Activated CD4-positive, alpha-beta T cell treated with anti-CD3 and anti-CD28 coated beads for 36 hours (primary cell): ENCODE data around the gene SEL1L3. TPM values are rescaled to one million over a fixed set of nuclear protein-coding genes. Genes with fewer than 3 reads are reported as not detected.

ENCODE experiments used
- ATAC-seq: fragments of 200-7000 bp; cut with Tn5 transposase; one replicate; pipeline ENCODE4 v1.10.0; 2021; ENCODE audit warnings: mild to moderate bottlenecking, moderate library complexity
- CTCF ChIA-PET: fragments of 350-600 bp; sonication (Branson Sonifier 250); formaldehyde crosslinking; loops from one replicate; lab custom pipeline; 2021; ENCODE audit warnings: antibody characterized with exemption; lab: Charles Lee
- POLR2A ChIA-PET: fragments of 350-600 bp; sonication (Branson Sonifier 250); formaldehyde crosslinking; loops from one replicate; lab custom pipeline; 2021; ENCODE audit warnings: antibody characterized with exemption, inconsistent platforms; lab: Charles Lee
- DNase-seq: peaks from one replicate; pipeline ENCODE4 v3.0.0-alpha.2; 2020
- H3K27ac Mint-ChIP-seq: one replicate; pipeline ENCODE4 v1.8.0; 2021; ENCODE audit warnings: mixed read lengths
- H3K27me3 Mint-ChIP-seq: one replicate; pipeline ENCODE4 v1.8.0; 2021; ENCODE audit warnings: mixed read lengths
- H3K36me3 Mint-ChIP-seq: one replicate; pipeline ENCODE4 v1.8.0; 2021; ENCODE audit warnings: low read depth, mixed read lengths
- H3K4me1 Mint-ChIP-seq: one replicate; pipeline ENCODE4 v1.8.0; 2021; ENCODE audit warnings: mixed read lengths
- H3K4me3 Mint-ChIP-seq: one replicate; pipeline ENCODE4 v1.8.0; 2021; ENCODE audit warnings: mild to moderate bottlenecking, moderate library complexity, mixed read lengths
- H3K9me3 Mint-ChIP-seq: one replicate; pipeline ENCODE4 v1.8.0; 2021; ENCODE audit warnings: low read depth, mixed read lengths
- intact Hi-C, 2 experiments: fragments of 100-400 bp; cut with DNase I in 1 of 2; cut with micrococcal nuclease in 1 of 2; formaldehyde crosslinking; loops; one replicate each; pipeline versions ENCODE4 v1.14.2 to v1.15.1; 2022 to 2024; cut with DNase I, micrococcal nuclease
- total RNA-seq, 2 experiments: library from RNA; stranded (reverse); gene quantifications; one replicate each; pipeline ENCODE4 v1.2.3, GENCODE V29; 2021

Gene SEL1L3
- total RNA-seq, 2 experiments from 2014 or later = 31.9 to 34.8 TPM

DNA sequence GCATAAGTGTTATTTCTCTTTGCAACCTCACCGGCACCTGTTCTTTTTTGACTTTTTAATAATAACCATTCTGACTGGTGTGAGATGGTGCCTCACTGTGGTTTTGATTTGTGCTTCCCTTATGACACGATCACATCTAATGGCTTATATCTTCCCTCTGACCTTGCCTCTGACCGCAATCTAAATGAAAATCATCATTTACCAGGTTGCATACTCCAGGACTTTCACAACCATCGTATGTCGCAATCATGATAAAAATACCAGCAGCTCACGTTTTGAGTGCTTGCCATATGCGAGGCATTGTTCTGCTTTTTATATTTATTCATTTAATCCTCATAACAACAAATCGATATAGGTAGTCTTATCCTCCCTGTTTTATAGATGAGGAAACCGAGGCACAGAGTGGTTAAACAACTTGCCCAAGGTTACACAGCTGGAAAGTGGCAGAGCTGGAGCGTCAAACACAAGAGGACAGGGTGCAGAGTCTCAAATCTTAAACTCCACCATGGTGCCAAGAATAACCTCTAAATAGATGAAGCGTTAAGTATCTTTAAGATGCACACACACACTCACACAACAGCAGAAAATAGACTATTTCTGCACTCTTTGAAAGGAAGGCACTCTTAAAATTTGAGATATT lies 102.2 kb downstream of the SEL1L3 start:
- DNase-seq (no peak), ATAC-seq (no peak)
- Mint-ChIP-seq H3K27ac (no peak overlapping the region), H3K27me3 (no peaks in the 10 kb centered on the region), H3K4me3 (no peak overlapping the region), H3K36me3 (peaks cover 54% of the 10 kb centered on the region), H3K4me1 (no peaks in the 10 kb centered on the region), H3K9me3 (peaks cover 2% of the 10 kb centered on the region)
- CTCF ChIA-PET = interaction anchor here (1.0 kb wide), 1 partner anchor 10 kb away, joined by 3 read pairs; no protein-coding TSS in a partner anchor
- intact Hi-C loops = no loop called here
- POLR2A ChIA-PET = no interaction called here

DNA sequence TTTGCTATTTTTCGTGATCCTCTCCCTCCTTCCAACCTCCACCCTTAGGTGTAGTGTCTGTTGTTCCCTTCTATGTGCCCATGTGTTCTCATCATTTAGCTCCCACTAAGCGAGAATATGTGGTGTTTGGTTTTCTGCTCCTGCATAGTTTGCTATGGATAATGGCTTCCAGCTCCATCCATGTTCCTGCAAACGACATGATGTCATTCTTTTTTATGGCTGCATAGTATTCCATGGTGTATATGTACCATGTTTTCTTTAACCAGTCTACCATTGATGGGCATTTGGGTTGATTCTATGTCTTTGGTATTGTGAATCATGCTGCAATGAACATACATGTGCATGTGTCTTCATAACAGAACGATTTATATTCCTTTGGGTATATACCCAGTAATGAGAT lies 102.7 kb downstream of the SEL1L3 start:
- H3K4me1 Mint-ChIP-seq = no peaks in the 10 kb centered on the region
- intact Hi-C loops = no loop called here
- DNase-seq (no peak), ATAC-seq (no peak)
- POLR2A ChIA-PET = no interaction called here
- CTCF ChIA-PET = no interaction called here
- H3K9me3 Mint-ChIP-seq = peaks cover 2% of the 10 kb centered on the region
- H3K27me3 Mint-ChIP-seq = no peaks in the 10 kb centered on the region
- no peak overlapping the region for H3K27ac Mint-ChIP-seq
- H3K36me3 Mint-ChIP-seq = peaks cover 51% of the 10 kb centered on the region
- H3K4me3 Mint-ChIP-seq = no peak overlapping the region

DNA sequence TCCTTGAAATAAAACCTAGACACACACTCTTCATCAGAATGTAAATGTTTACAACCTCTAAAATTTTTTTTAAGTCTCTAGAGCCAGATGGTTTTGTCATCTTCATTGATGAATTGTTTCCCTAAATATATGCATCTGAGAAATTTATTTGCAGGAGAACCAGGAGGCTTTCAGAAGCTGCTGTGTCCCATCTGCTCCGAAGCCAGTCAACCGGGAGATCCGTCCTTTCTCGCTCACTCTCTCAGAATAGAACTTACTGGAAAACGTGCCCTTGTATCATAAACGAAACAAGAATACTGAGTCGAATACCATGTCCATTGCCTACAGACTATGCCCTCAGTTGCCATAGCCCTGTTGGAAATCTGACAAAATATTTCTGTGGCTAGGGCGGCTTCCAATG lies 103.7 kb downstream of the SEL1L3 start:
- CTCF ChIA-PET = interaction anchor here (0.7 kb wide), 1 partner anchor 100 kb away, joined by 3 read pairs; no protein-coding TSS in a partner anchor
- peaks cover 46% of the 10 kb centered on the region for H3K36me3 Mint-ChIP-seq

DNA sequence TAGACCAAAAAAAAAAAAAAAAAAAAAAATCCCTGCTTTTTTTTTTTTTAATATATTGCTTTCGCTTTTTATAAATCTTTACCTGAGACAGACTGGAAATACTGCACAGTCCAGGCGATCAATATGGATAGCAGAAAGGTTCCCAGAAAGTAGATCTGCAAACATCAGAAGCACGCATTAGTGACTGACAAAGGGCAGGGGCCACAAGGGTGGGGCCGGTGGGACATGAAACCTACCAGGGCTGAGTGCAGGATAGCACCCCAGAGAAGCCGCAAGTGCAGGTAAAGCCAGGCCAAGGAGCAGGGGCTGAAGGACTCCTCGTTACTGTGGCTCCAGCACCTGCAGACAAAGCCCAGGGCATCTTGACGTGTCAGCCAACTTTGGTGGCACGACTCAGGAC lies 105.3 kb downstream of the SEL1L3 start:
- Mint-ChIP-seq H3K27ac (no peak overlapping the region), H3K4me1 (no peaks in the 10 kb centered on the region), H3K9me3 (peaks cover 2% of the 10 kb centered on the region), H3K27me3 (no peaks in the 10 kb centered on the region), H3K4me3 (no peak overlapping the region), H3K36me3 (peaks cover 35% of the 10 kb centered on the region)
- ATAC-seq = no peak
- ChIA-PET POLR2A (no interaction called here), CTCF (no interaction called here)
- intact Hi-C loops = no loop called here
- DNase-seq = no peak

More for the DNA sequence above, 103.7 kb downstream of the SEL1L3 start:
- Mint-ChIP-seq H3K27ac (no peak overlapping the region), H3K4me1 (no peaks in the 10 kb centered on the region), H3K9me3 (peaks cover 2% of the 10 kb centered on the region), H3K27me3 (no peaks in the 10 kb centered on the region), H3K4me3 (no peak overlapping the region)
- POLR2A ChIA-PET = no interaction called here
- DNase-seq = no peak
- intact Hi-C loops = no loop called here
- ATAC-seq = no peak

DNA sequence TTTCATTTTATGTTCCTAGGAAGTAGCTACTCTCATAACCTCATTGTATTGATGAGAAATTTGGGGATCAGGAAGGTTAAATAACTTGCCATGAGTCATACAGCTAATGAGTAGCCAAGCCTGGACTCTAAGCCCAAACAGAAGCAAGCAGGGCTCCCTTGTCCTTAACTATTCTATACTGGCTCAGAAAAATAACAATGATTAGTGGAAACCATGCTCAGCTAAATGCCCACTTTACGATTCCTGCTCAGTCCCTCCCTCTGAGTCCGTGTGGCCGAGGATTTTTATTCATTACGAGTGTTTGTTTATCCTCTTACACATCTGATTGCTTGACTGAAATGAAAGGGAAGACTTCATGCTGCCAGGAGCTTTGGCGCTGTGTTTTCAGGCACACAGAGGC lies 106.3 kb downstream of the SEL1L3 start:
- H3K27me3 Mint-ChIP-seq = no peaks in the 10 kb centered on the region
- H3K36me3 Mint-ChIP-seq = peaks cover 31% of the 10 kb centered on the region
- no peak for ATAC-seq
- intact Hi-C loops = no loop called here
- ChIA-PET POLR2A (interaction anchor here (0.5 kb wide), 1 partner anchor 900 kb away, joined by 4 read pairs; no protein-coding TSS in a partner anchor), CTCF (no interaction called here)
- no peaks in the 10 kb centered on the region for H3K4me1 Mint-ChIP-seq
- no peak for DNase-seq
- H3K4me3 Mint-ChIP-seq = no peak overlapping the region
- peaks cover 2% of the 10 kb centered on the region for H3K9me3 Mint-ChIP-seq
- H3K27ac Mint-ChIP-seq = no peak overlapping the region

DNA sequence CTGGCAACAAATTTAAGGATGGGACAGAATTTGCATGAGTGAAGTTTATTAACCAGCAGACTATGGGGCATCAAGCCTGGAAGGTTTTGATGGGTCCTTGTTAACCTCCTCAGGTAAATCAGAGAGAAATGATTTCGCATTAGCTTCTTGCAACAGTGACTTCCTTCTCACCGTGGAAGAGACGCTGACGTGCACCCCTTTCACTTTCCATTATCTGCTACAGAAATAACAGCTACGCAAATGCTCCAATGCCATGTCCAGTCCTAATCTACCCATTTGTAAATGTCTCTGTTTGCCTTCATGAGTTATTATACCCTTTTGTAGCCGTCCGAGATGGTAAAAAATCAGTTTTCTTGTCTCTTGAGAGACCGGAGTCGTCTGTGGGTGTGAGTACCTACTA lies 106.9 kb downstream of the SEL1L3 start:
- Mint-ChIP-seq H3K4me1 (no peaks in the 10 kb centered on the region), H3K27ac (no peak overlapping the region), H3K36me3 (peaks cover 27% of the 10 kb centered on the region), H3K9me3 (peaks cover 2% of the 10 kb centered on the region), H3K4me3 (no peak overlapping the region), H3K27me3 (no peaks in the 10 kb centered on the region)
- intact Hi-C loops = no loop called here
- no peak for DNase-seq
- CTCF ChIA-PET = no interaction called here
- POLR2A ChIA-PET = no interaction called here
- ATAC-seq = no peak

DNA sequence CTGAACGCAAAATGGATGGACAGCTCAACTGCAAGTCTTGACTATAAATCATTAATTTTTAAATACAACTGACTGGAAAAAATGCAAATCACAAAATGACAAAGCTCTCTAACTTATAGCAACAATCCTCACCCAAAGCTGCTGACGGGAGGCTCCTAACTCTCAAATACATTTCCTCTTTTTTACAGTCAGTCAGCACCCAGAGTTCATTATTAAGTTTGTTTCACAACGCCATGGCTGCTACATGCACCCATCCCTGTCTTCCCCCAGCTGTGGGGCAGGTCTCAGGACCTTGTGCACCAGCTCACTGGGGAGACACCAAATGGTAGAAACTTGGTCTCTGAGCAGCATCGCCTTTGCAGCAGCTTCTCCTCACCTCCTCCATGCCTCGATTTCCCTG lies 109.5 kb downstream of the SEL1L3 start:
- H3K27ac Mint-ChIP-seq = no peak overlapping the region
- ChIA-PET POLR2A (no interaction called here), CTCF (interaction anchor here (1.3 kb wide), 1 partner anchor 736 kb away, joined by 3 read pairs; no protein-coding TSS in a partner anchor)
- no peaks in the 10 kb centered on the region for H3K9me3 Mint-ChIP-seq
- no peaks in the 10 kb centered on the region for H3K4me1 Mint-ChIP-seq
- no peaks in the 10 kb centered on the region for H3K27me3 Mint-ChIP-seq
- H3K4me3 Mint-ChIP-seq = no peak overlapping the region
- H3K36me3 Mint-ChIP-seq = peaks cover 9% of the 10 kb centered on the region
- intact Hi-C loops = no loop called here
- no peak for ATAC-seq
- no peak for DNase-seq

DNA sequence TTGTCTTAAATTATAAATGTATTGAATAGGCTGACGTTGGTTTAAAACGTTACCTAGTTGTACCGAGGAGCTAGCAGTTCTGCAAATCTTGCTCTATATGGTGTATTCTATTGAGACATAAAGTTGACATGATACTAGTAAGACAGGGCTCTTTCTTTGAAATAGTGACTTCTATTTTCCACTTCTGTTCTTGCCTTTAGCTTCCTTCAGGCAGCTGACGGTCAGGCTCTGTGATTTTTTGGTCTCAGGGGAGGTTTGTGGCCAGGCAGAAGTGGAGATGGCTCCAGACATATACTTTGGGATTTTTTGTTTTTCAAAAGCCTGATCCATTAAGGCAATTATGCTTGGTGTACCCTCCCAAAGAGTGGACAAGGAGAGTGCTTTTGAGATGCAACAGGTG lies 111.9 kb downstream of the SEL1L3 start:
- Mint-ChIP-seq H3K27ac (no peak overlapping the region), H3K36me3 (peaks cover 5% of the 10 kb centered on the region), H3K4me1 (no peaks in the 10 kb centered on the region), H3K9me3 (no peaks in the 10 kb centered on the region), H3K27me3 (no peaks in the 10 kb centered on the region), H3K4me3 (no peak overlapping the region)
- POLR2A ChIA-PET = no interaction called here
- DNase-seq (no peak), ATAC-seq (no peak)
- CTCF ChIA-PET = interaction anchor here (0.7 to 1.0 kb wide), 3 partner anchors 10 to 53 kb away, joined by 3 read pairs; no protein-coding TSS in a partner anchor
- intact Hi-C loops = no loop called here

DNA sequence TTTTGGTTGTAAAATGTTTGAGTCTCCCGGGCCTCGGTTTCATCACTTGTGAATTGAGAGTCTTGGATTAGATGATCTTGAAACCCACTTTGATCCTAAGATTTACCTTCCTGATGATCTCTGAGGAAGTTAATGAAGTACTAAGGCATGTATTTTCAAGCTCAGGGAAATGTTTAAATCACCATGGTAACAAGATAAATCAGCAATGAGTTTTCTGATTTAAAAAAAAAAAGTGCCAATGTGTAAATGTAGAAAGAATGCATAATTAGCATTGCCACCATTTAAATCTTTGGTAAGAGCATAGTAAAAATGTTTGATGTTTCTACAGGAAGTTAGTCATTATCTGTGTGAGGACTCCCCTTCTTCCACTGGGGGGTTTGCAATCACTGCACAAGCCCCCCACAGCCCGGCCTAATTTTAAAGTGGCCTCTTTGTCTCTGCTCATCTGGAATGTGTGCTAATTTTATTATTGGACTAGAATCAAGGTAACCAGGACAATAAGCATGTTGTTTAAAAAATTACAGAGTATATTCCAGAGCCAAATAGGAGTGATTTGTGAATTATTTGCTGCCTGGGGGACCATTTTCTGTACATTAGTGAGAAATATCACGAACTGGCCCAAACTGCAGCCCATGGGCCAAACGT lies 113.5 kb downstream of the SEL1L3 start:
- intact Hi-C loops = no loop called here
- no peak overlapping the region for H3K4me3 Mint-ChIP-seq
- DNase-seq = no peak
- CTCF ChIA-PET = no interaction called here
- no peak for ATAC-seq
- H3K27me3 Mint-ChIP-seq = no peaks in the 10 kb centered on the region
- H3K36me3 Mint-ChIP-seq = peaks cover 2% of the 10 kb centered on the region
- no peak overlapping the region for H3K27ac Mint-ChIP-seq
- POLR2A ChIA-PET = no interaction called here
- H3K9me3 Mint-ChIP-seq = no peaks in the 10 kb centered on the region
- no peaks in the 10 kb centered on the region for H3K4me1 Mint-ChIP-seq

DNA sequence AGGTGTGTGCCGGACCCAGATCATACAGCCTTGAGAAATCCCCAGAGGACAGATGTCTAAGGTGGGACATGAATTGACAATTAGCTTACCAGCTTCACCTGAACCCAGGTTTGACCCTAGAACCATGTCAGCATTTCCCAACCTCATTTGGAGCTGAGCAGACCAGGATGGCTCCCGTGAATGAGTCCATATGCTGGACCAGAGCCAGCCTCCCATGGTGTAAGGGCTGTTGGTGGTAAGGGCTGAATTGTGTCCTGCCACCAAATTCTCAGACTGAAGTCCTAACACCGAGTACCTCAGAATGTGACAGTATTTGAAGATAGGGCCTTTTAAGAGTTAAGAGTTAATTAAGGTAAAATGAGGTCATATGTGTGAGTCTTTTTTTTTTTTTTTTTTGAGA lies 118.8 kb downstream of the SEL1L3 start:
- Mint-ChIP-seq H3K4me3 (no peak overlapping the region), H3K36me3 (no peaks in the 10 kb centered on the region), H3K4me1 (no peaks in the 10 kb centered on the region), H3K27me3 (no peaks in the 10 kb centered on the region), H3K27ac (no peak overlapping the region), H3K9me3 (no peaks in the 10 kb centered on the region)
- CTCF ChIA-PET = no interaction called here
- intact Hi-C loops = no loop called here
- POLR2A ChIA-PET = no interaction called here
- ATAC-seq (no peak), DNase-seq (no peak)

DNA sequence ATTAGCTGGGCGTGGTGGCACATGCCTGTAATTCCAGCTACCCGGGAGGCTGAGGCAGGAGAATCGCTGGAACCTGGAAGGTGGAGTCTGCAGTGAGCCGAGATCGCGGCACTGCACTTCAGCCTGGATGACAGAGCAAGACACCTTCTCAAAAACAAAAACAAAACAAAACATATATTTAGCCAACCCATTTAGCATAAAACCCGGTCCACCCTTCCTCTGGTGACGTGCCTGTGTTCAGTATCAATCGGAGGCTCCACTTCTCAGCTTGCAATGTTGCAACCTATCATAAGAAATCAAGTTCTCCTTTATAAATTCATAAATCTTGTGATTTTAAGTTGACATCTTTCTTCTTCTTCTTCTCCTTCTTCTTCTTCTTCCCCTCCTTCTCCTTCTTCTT lies 133.2 kb downstream of the SEL1L3 start:
- no peaks in the 10 kb centered on the region for H3K36me3 Mint-ChIP-seq
- POLR2A ChIA-PET = no interaction called here
- H3K27me3 Mint-ChIP-seq = no peaks in the 10 kb centered on the region
- H3K27ac Mint-ChIP-seq = no peak overlapping the region
- H3K9me3 Mint-ChIP-seq = no peaks in the 10 kb centered on the region
- H3K4me3 Mint-ChIP-seq = no peak overlapping the region
- no peaks in the 10 kb centered on the region for H3K4me1 Mint-ChIP-seq
- DNase-seq (no peak), ATAC-seq (no peak)
- CTCF ChIA-PET = no interaction called here
- intact Hi-C loops = no loop called here

DNA sequence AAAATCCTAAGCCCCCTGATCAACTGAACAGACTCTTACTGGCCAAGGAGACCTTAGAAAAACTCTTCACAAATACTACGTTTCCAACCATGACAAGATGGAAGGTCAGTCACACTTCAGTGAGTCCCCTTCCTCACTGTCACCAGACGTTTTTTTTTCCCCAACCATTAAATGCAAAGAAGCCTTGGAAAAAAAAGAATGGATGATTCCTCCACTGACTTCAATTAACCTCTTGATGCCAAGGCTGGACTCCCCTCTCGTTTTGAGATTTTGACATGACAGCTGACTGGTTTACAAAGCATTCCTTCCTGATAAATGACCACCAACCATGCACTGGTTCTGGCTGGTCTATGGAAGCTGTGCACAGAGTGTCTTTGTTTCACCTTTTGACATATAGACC lies 133.9 kb downstream of the SEL1L3 start:
- no peaks in the 10 kb centered on the region for H3K9me3 Mint-ChIP-seq
- ATAC-seq (no peak), DNase-seq (no peak)
- intact Hi-C loops = no loop called here
- no peaks in the 10 kb centered on the region for H3K27me3 Mint-ChIP-seq
- ChIA-PET CTCF (no interaction called here), POLR2A (no interaction called here)
- H3K27ac Mint-ChIP-seq = no peak overlapping the region
- no peaks in the 10 kb centered on the region for H3K4me1 Mint-ChIP-seq
- no peaks in the 10 kb centered on the region for H3K36me3 Mint-ChIP-seq
- no peak overlapping the region for H3K4me3 Mint-ChIP-seq
